ENCODE data around the gene C18orf63.

Gene C18orf63

GRCh38 chr18:74299162-74299561, 16.5 kb upstream of the C18orf63 start:
- DNase-seq (ENCODE audit: low read depth): no peak

GRCh38 chr18:74299746-74300145, 15.9 kb upstream of the C18orf63 start:
- DNase-seq (ENCODE audit: low read depth): peak; percentile 63
- TF ChIP-seq, protein P1, sequence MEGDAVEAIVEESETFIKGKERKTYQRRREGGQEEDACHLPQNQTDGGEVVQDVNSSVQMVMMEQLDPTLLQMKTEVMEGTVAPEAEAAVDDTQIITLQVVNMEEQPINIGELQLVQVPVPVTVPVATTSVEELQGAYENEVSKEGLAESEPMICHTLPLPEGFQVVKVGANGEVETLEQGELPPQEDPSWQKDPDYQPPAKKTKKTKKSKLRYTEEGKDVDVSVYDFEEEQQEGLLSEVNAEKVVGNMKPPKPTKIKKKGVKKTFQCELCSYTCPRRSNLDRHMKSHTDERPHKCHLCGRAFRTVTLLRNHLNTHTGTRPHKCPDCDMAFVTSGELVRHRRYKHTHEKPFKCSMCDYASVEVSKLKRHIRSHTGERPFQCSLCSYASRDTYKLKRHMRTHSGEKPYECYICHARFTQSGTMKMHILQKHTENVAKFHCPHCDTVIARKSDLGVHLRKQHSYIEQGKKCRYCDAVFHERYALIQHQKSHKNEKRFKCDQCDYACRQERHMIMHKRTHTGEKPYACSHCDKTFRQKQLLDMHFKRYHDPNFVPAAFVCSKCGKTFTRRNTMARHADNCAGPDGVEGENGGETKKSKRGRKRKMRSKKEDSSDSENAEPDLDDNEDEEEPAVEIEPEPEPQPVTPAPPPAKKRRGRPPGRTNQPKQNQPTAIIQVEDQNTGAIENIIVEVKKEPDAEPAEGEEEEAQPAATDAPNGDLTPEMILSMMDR (conservative IDR thresholded peaks at IDR 0.05; ENCODE audit: control insufficient read depth, insufficient read depth, low read depth, low read length): no peak
- H3K4me3 ChIP-seq (ENCODE audit: control insufficient read depth, low read depth, low read length): no peak overlapping the region

More at GRCh38 chr18:74299162-74299561, 16.5 kb upstream of the C18orf63 start:
- TF ChIP-seq, protein P1 (conservative IDR thresholded peaks at IDR 0.05; ENCODE audit: control insufficient read depth, insufficient read depth, low read depth, low read length): no peak
- no peak overlapping the region for H3K4me3 ChIP-seq (ENCODE audit: control insufficient read depth, low read depth, low read length)

DNA sequence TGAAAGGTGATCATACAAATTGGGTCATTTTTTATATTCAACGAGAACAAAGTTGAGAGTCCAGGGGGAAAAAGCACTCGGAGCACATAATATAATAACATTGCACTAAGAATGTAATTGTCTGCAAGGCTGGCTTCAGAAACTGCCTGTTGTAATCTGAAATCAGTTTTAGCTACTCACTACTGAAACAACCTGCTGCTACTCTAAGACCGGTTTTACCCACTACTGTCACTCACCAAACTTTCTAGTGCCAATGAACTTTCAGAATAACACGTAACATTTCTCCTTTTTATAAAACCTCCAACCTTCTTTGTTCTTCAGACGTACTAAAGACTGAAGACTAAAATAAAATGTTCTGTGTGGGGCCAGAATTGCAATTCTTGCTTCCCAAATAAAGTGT, 12.3 kb upstream of the C18orf63 start:
- no peak overlapping the region for H3K4me3 ChIP-seq (ENCODE audit: control insufficient read depth, low read depth, low read length)
- DNase-seq (ENCODE audit: low read depth): no peak
- TF ChIP-seq, protein P1 (conservative IDR thresholded peaks at IDR 0.05; ENCODE audit: control insufficient read depth, insufficient read depth, low read depth, low read length): no peak

DNA sequence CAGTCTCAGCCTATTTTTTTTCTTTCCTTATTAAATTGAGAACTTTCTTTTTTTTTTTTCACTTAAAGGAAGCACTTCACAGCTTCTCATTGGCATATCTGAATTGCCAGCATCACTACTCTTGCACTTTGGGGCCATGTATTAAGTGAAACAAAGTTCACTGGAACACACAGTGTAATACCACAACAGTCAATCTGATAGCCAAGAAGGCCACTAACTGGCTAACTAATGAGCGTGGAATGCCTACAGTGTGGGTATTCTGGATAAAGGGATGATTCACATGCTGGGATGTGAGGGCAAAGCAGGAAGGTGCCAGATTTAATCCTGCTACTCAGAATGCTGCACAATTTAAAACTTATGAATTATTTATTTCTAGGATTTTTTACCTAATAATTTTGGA, 11.7 kb upstream of the C18orf63 start:
- DNase-seq (ENCODE audit: low read depth): peak; percentile 61
- TF ChIP-seq, protein P1 (conservative IDR thresholded peaks at IDR 0.05; ENCODE audit: control insufficient read depth, insufficient read depth, low read depth, low read length): no peak
- H3K4me3 ChIP-seq (ENCODE audit: control insufficient read depth, low read depth, low read length): no peak overlapping the region

DNA sequence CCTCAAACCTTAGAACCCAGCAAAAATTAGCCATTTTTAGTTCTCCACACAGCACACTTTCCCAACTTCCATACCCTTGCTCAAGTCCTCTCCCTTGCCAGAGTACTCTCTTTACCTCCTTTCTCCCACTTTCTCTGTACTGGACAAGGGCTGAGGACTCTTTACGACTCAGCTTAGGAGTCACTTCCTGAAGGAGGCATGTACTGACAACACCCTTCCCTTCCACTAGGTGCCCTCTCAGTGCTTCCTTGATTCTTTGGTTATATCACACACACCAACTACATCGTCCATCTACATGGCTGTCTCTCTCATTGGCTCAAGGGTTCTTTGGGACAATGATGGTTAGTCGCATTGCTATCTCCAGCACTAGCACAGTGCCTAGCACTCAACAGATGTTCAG, 5.2 kb upstream of the C18orf63 start:
- no peak overlapping the region for H3K4me3 ChIP-seq (ENCODE audit: control insufficient read depth, low read depth, low read length)
- DNase-seq (ENCODE audit: low read depth): peak; percentile 71
- TF ChIP-seq, protein P1 (conservative IDR thresholded peaks at IDR 0.05; ENCODE audit: control insufficient read depth, insufficient read depth, low read depth, low read length): peak; percentile 56

DNA sequence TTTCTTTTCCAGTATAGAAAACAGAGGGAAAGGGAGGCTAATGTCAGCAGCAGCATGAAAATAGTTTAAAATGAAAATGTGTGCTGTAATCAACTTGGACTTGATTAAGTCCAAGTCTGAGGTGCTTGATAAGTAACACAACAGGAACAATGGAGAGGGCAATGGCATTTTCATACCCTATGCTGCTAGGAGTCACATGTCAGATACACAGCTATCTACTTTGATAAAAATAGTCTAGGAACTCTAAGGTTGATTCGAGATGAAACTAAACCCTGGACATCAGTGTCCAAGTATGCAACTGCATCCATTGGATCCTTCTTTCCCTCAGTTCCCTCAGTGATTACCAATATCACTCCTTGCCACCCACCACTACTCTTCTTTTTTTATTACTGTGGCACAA, 4.6 kb upstream of the C18orf63 start:
- no peak for DNase-seq (ENCODE audit: low read depth)
- TF ChIP-seq, protein P1 (conservative IDR thresholded peaks at IDR 0.05; ENCODE audit: control insufficient read depth, insufficient read depth, low read depth, low read length): no peak

More for the DNA sequence above, 4.6 kb upstream of the C18orf63 start:
- H3K4me3 ChIP-seq (ENCODE audit: control insufficient read depth, low read depth, low read length): no peak overlapping the region

Measured in fibroblast of mammary gland (primary cell).